NB4 (cell line): ENCODE data around the gene OSM.

Experiments
- MYC ChIP-seq: IDR thresholded peaks from 2 replicates; pipeline ENCODE4 v1.6.1; 2011; ENCODE audit warnings: low read depth, low read length
- POLR2A ChIP-seq: IDR thresholded peaks from 2 replicates; pipeline ENCODE4 v1.6.1; 2011; ENCODE audit warnings: mild to moderate bottlenecking; ENCODE audit not compliant: insufficient read length; ENCODE audit errors: extremely low read depth
- TF ChIP-seq, protein P1 (sequence below): IDR thresholded peaks from one replicate; pipeline ENCODE4 v1.5.1; 2012; ENCODE audit warnings: low read depth, low read length

DNA sequence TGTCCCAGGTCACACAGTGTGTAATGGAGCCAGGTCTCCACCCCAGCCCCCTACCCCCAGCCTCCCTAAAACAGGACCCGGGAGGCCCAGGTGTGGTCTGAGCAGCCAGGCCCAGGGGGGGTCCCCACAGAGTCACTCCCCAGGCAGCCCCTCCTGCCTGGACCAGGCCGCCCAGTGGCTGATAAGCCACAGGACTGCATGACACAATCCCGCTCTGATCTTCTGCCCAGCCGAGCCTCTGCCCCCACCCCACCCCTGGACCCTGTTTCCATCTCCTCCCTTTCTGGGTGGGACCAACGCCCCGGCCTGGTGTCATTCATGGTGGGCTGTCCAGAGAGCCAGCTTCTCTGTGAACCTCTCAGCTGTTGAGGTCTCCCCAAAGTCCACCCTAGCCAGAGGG lies 12.3 kb downstream of the OSM start:
- TF ChIP-seq, protein P1, sequence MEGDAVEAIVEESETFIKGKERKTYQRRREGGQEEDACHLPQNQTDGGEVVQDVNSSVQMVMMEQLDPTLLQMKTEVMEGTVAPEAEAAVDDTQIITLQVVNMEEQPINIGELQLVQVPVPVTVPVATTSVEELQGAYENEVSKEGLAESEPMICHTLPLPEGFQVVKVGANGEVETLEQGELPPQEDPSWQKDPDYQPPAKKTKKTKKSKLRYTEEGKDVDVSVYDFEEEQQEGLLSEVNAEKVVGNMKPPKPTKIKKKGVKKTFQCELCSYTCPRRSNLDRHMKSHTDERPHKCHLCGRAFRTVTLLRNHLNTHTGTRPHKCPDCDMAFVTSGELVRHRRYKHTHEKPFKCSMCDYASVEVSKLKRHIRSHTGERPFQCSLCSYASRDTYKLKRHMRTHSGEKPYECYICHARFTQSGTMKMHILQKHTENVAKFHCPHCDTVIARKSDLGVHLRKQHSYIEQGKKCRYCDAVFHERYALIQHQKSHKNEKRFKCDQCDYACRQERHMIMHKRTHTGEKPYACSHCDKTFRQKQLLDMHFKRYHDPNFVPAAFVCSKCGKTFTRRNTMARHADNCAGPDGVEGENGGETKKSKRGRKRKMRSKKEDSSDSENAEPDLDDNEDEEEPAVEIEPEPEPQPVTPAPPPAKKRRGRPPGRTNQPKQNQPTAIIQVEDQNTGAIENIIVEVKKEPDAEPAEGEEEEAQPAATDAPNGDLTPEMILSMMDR: no peak
- TF ChIP-seq POLR2A (no peak), MYC (no peak)
